Left renal pelvis (tissue), 4 donors: ENCODE results near the gene CHKB. TPM values are rescaled to one million over a fixed set of nuclear protein-coding genes. Genes with fewer than 3 reads are reported as not detected.

Source experiments
- DNase-seq, 4 donors: peaks; one replicate each; pipeline ENCODE4 v3.0.0-alpha.2; 2013; ENCODE audit warnings: low read depth in 4 of 4, low spot score in 3 of 4
- polyA plus RNA-seq, 4 donors: library from polyadenylated mRNA; unstranded; fragments of 120-200 nt; gene quantifications; one replicate each; pipeline ENCODE4 v1.2.1, GENCODE V29; 2013; ENCODE audit not compliant: insufficient read length in 4 of 4

The CHKB gene
- polyA plus RNA-seq, 4 donors = 71.6 to 88.6 (median 81.1) TPM

- DNase-seq = no peak
These were observed 18.5 kb upstream of the CHKB start for GRCh38 chr22:50600967-50601668.

DNA sequence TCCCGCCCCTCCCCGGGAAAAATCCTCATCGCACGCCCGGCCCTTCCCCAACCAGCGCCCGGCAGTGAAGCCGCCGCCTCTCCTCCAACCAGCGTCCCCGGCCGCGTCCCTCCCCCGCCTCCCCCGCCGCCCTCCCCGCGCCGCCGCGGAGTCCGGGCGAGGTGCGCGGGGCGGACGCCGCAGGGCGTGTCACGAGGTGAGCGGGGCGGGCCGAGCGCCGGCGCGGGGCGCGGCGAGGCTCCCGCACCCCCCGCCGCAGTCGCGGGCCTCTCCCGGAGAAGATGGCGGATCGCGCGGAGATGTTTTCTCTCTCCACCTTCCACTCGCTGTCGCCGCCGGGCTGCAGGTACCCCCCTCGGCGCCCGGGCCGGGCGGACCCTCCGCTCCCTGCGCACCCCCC lies 17.9 kb upstream of the CHKB start, which contains the start of gene MAPK8IP2:
Gene MAPK8IP2, plus strand, starts transcription at position 256 of the 400 bp plus-strand sequence. Its CDS starts 26 bp downstream, at position 282.
- no peak for DNase-seq

GRCh38 chr22:50599816-50600455 lies 17.3 kb upstream of the CHKB start:
- no peak for DNase-seq

GRCh38 chr22:50597097-50597496 lies 14.4 kb upstream of the CHKB start:
- no peak for DNase-seq

GRCh38 chr22:50595189-50595588 lies 12.5 kb upstream of the CHKB start:
- no peak for DNase-seq

DNA sequence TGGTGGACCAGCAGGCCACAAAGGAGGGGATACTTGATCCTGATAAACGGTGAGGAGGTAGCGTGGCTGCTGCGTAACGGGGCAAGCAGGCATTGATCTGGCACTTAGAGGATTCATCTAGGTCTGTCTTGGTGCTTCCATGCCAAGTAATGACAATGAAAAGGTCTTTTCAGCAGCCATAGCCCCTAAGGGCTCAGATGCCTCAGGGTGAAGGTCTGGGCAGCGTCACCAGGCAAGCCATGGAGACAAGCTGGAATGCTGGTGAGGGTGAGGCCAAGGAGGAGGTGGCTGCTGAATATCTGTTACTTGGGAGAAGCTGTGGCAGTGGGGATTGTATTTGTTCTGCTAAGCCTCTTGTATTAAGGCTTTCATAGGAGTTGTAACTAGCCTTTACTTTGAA lies 4.8 kb upstream of the CHKB start:
- DNase-seq = no peak

GRCh38 chr22:50586416-50586815 lies 3.8 kb upstream of the CHKB start:
- DNase-seq = no peak

DNA sequence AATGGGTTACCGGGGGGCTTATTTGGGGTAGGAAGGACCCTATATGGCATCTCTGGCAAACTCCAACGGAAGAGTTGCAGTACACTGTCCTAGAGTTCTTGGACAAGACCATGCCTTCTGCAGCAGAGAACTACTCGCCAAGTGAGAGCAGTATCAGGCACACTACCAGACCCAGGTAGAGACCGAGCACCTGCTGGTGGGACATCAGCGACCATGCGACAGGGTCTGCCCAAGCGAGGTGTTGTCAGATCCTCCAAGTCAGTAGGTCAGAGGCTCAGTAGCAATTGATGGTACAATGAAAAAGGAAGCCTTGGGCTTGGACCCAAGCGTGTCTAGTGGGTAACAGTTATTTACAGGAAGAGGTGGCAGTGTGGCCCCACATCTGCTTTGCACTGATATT lies 3.1 kb upstream of the CHKB start:
- no peak for DNase-seq

- DNase-seq = no peak
These were observed 2.6 kb upstream of the CHKB start for GRCh38 chr22:50585238-50585637.

DNA sequence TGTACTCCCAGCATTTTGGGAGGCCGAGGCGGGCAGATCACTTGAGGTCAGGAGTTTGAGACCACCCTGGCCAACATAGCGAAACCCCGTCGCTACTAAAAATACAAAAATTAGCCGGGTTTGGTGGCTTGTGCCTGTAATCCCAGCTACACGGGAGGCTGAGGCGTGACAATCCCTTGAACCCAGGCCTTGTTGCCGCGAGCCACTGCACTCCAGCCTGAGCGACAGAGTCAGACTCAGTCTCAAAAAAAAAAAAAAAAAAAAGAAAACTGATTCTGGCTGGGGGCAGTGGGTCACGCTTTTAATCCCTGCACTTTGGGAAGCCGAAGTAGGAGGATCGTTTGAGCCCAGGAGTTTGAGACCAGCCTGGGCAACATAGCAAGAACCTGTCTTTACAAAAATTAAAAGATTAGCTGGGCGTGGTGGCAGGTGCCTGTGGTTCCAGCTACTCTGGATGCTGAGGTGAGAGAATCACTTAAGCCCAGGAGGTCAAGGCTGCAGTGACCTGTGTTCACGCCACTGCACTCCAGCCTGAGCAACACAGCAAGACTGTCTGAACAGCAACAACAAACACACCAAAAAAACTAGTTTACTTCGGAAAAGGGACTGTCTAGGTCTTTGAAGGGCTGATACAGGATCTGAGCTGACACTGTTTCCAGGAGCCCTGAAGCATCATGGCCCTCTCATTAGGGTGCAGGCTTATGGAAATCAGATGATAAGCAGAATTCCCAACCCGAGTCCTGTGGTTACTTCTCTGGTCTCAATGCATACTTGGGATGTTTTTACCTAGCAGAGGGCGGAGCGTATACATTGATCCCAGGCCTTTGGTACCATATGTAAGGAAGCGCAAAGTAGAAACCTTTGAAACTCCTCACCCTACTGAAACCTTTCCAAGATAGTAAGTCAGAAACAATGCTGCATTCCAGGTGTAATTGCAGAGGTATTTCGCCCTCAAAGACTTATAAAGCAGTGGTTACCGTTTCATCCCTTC lies 1.8 kb upstream of the CHKB start:
- no peak for DNase-seq

DNA sequence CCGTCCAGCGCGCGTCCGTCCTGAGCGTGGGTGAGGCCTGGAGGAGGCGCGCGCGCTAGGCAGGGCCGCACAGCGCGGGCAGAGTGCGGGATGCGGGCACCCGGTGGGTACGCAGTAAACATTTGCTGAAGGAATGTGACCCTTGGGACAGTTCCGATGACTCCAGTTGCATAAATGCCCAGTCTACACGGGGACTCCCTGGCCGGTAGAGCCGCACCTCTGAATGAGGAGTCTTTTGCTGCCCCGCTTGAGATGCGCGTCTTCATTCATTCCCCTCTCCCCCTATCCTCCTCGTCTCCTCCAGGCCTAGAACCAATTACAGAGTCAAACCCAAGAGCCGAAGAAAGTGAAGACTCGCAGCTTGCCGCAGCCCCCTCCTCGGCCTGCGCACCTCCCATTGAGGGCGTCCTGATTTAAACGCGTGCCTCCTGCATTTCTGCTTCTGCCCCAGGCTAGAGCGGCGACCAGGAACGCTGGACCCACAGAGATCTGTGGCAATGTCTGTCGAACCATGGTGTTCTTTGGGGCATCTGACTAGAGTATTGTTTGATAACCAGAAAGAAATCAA lies 729 bp upstream of the CHKB start:
- no peak for DNase-seq

GRCh38 chr22:50581950-50582492 lies 628 bp downstream of the CHKB start:
- no peak for DNase-seq

DNA sequence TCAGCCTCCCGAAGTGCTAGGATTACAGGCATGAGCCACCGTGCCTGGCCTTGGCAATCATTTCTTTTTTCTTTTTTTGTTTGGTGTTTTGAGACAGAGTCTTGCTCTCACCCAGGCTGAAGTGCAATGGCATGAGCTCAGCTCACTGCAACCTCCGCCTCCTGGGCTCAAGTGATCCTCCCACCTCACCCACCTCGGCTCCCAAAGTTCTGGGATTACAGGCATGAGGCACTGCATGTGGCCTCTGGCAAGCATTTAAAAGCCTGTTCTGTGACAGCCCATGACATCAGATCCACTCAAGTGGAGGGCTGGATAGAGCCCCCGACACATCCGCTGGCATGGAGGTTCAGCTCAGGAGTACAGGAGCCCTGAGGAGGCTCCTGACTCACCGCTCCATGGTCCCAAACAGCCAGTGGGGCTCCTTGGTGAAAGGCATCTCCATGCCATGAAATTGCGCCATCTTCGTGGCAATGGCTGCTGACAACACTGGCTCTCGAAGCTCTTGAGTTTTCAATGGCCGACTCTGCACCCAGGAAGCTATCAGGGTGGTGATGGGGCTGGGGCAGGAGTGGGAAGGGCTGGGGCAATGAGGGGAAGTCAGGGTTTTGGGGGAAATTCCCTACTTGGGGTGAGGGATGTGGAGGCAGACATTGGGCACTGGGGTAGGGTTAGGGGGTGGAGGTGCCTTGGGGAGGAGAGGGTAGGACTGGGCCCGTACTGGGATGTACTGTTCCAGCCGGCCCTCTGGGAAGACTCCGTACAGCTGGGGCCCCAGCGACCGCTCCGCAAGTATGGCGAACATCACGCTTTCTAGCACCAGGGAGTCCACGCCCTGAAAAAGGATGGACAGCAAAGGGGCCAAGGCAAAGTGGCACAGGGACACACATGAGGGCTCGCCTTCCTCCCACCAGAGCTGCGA lies 1.4 kb downstream of the CHKB start:
- DNase-seq = no peak

GRCh38 chr22:50579752-50580151 lies 2.9 kb downstream of the CHKB start:
- DNase-seq = no peak

DNA sequence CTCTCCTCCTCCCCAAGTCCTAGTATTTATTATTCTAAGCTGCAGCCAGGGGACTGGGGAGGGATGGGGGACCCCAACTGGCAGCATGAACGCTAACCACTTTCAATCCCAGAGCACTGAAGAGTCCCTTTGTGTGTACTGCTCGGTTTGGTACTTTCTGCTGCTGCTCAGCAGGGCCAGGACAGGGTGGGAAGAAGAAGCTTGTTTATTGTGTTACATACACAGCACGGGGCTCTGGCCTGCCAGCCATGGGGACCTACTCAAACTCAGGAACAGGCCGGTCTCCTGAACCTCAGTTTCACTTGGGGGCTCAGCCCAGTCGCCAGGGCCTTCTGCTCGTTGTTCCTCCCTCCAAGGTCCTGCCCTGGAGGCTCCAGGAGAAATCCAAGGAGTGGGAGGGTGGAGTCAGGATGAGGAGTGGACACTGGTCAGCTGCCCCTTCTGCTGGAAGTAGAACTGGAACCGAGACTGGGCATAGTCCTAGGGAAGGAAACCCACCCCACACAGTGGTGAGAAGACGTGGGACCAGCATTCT lies 3.8 kb downstream of the CHKB start:
- no peak for DNase-seq

- DNase-seq = no peak
These were observed 4.5 kb downstream of the CHKB start, which contains the start of gene CPT1B for GRCh38 chr22:50577987-50578775. Gene CPT1B, minus strand, starts transcription at chr22:50578427. Its CDS starts 512 bp downstream, at chr22:50577915.

GRCh38 chr22:50577697-50577986 lies 5.0 kb downstream of the CHKB start:
- no peak for DNase-seq
